Fibroblast of skin of abdomen (primary cell): ENCODE results near the gene BIVM. TPM values are rescaled to one million over a fixed set of nuclear protein-coding genes. Genes with fewer than 3 reads are reported as not detected.
"Not testable (repeated sequence)": the region's sequence is repeated elsewhere in the genome, so short reads cannot be mapped to it uniquely, and the experiment has no call there.

Experiments used
- DNase-seq: peaks from one replicate; pipeline ENCODE4 v3.0.0-alpha.2; 2013
- polyA plus RNA-seq, 2 experiments: library from polyadenylated mRNA; unstranded; fragments of 120-200 nt; gene quantifications; one replicate each; pipeline ENCODE4 v1.2.1, GENCODE V29; 2013; ENCODE audit not compliant: insufficient read length in 2 of 2

Gene BIVM
- 27.9 TPM for polyA plus RNA-seq (2013, experiment 1 of 2; ENCODE audit: insufficient read length)
- 26.2 TPM for polyA plus RNA-seq (2013, experiment 2 of 2; ENCODE audit: insufficient read length)

- DNase-seq: peak; percentile 92
These were observed at the start of gene BIVM, which contains the start of gene POGLUT2 for GRCh38 chr13:102798581-102799425. Gene BIVM, plus strand, starts transcription at chr13:102799119. Its CDS starts 8,149 bp downstream, at chr13:102807268. Gene POGLUT2, minus strand, starts transcription at chr13:102798976. Its CDS starts 306 bp downstream, at chr13:102798670.

GRCh38 chr13:102751886-102752285, 47.0 kb upstream of the BIVM start:
- DNase-seq: no peak

GRCh38 chr13:102757006-102757405, 41.9 kb upstream of the BIVM start:
- no peak for DNase-seq

GRCh38 chr13:102758842-102759241, 40.1 kb upstream of the BIVM start:
- DNase-seq: no peak

- no peak for DNase-seq
These were observed 37.8 kb upstream of the BIVM start for GRCh38 chr13:102761071-102761470.

- no peak for DNase-seq
These were observed 35.2 kb upstream of the BIVM start for GRCh38 chr13:102763741-102764140.

- DNase-seq: no peak
These were observed 30.0 kb upstream of the BIVM start for GRCh38 chr13:102768909-102769308.

GRCh38 chr13:102769679-102770078, 29.2 kb upstream of the BIVM start:
- DNase-seq: peak; percentile 2

- no peak for DNase-seq
These were observed 28.5 kb upstream of the BIVM start for GRCh38 chr13:102770435-102770834.

- DNase-seq: no peak
These were observed 27.4 kb upstream of the BIVM start for GRCh38 chr13:102771298-102772041.

GRCh38 chr13:102772042-102772425, 26.9 kb upstream of the BIVM start:
- no peak for DNase-seq

GRCh38 chr13:102773441-102774213, 25.3 kb upstream of the BIVM start, which contains the start of gene TEX30:
Gene TEX30, minus strand, starts transcription at chr13:102773786. Its CDS starts 3,760 bp downstream, at chr13:102770026.
- DNase-seq: peak; percentile 88

GRCh38 chr13:102774214-102774568, 24.7 kb upstream of the BIVM start:
- DNase-seq: no peak

GRCh38 chr13:102774591-102775520, 24.1 kb upstream of the BIVM start:
- no peak for DNase-seq

GRCh38 chr13:102776271-102776670, 22.6 kb upstream of the BIVM start:
- no peak for DNase-seq

GRCh38 chr13:102777736-102778135, 21.2 kb upstream of the BIVM start:
- no peak for DNase-seq

GRCh38 chr13:102779436-102780159, 19.3 kb upstream of the BIVM start:
- DNase-seq: no peak

- not testable (repeated sequence) for DNase-seq
These were observed 18.3 kb upstream of the BIVM start for GRCh38 chr13:102780656-102781055.

- no peak for DNase-seq
These were observed 17.3 kb upstream of the BIVM start for GRCh38 chr13:102781591-102781990.

- no peak for DNase-seq
These were observed 14.4 kb upstream of the BIVM start for GRCh38 chr13:102784483-102784882.

GRCh38 chr13:102788683-102789082, 10.2 kb upstream of the BIVM start:
- no peak for DNase-seq
